ENCODE results near the gene DNAH2.

- TF ChIP-seq TAF1 (IDR thresholded peaks at IDR 0.05; ENCODE audit: low read depth) (no peak), EZH2 (IDR thresholded peaks at IDR 0.05; ENCODE audit: borderline replicate concordance, insufficient read depth, low read length, poor library complexity, severe bottlenecking) (no peak), POLR2AphosphoS5 (IDR thresholded peaks at IDR 0.05) (no peak), RAD21 (conservative IDR thresholded peaks at IDR 0.05) (no peak)
- TF ChIP-seq, protein P1, sequence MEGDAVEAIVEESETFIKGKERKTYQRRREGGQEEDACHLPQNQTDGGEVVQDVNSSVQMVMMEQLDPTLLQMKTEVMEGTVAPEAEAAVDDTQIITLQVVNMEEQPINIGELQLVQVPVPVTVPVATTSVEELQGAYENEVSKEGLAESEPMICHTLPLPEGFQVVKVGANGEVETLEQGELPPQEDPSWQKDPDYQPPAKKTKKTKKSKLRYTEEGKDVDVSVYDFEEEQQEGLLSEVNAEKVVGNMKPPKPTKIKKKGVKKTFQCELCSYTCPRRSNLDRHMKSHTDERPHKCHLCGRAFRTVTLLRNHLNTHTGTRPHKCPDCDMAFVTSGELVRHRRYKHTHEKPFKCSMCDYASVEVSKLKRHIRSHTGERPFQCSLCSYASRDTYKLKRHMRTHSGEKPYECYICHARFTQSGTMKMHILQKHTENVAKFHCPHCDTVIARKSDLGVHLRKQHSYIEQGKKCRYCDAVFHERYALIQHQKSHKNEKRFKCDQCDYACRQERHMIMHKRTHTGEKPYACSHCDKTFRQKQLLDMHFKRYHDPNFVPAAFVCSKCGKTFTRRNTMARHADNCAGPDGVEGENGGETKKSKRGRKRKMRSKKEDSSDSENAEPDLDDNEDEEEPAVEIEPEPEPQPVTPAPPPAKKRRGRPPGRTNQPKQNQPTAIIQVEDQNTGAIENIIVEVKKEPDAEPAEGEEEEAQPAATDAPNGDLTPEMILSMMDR (IDR thresholded peaks at IDR 0.05; ENCODE audit: poor library complexity, severe bottlenecking), result no peak
Measured at GRCh38 chr17:7677388-7678067, 40.0 kb upstream of the DNAH2 start.
